Measurements from ENCODE around the gene PSMC6. TPM values are rescaled to one million over a fixed set of nuclear protein-coding genes. Genes with fewer than 3 reads are reported as not detected.

The PSMC6 gene
- total RNA-seq, 1 experiment from 2014 or later, result 83.0 TPM

- intact Hi-C loops (cut with micrococcal nuclease; ENCODE audit: unreplicated experiment), result no loop called here
- Histone ChIP-seq H3K9me2 (ENCODE audit: insufficient read depth) (no peaks in the 10 kb centered on the region), H3K4me2 (peak overlapping the region; percentile 96), H3K9me3 (ENCODE audit: insufficient read depth, low read depth) (no peaks in the 10 kb centered on the region), H3K27me3 (ENCODE audit: insufficient read depth, low read depth) (no peaks in the 10 kb centered on the region), H3K27ac (peak overlapping the region; percentile 84), H3K4me1 (replicated peaks; ENCODE audit: insufficient read depth) (peaks cover 43% of the 10 kb centered on the region), H2AFZ (peak overlapping the region; percentile 85), H3K36me3 (ENCODE audit: low read depth) (peaks cover 26% of the 10 kb centered on the region), H3K4me3 (peak overlapping the region; percentile 74), H4K20me1 (ENCODE audit: insufficient read depth) (0 out of 2 replicates have a peak, but pooled peaks cover 15% of the 10 kb centered on the region), H3F3A (ENCODE audit: insufficient read depth, low read depth) (peaks cover 20% of the 10 kb centered on the region), H3K79me2 (ENCODE audit: low read depth) (peaks cover 43% of the 10 kb centered on the region)
- TSS peak; percentile 95 for BruUV-seq (replicated peaks)
- TF ChIP-seq EZH2 (IDR thresholded peaks at IDR 0.05; ENCODE audit: low read depth), result no peak
- no peak for TF ChIP-seq CTCF (conservative IDR thresholded peaks at IDR 0.05)
- ChIA-PET CTCF (no interaction called here), POLR2A (ENCODE audit: unreplicated experiment) (interaction anchor here (0.5 to 0.6 kb wide), 2 partner anchors 21 to 626 kb away, joined by 3 to 5 read pairs; no protein-coding TSS in a partner anchor)
- no peak for DNase-seq
Observed at GRCh38 chr14:52706286-52706685, 714 bp upstream of the PSMC6 start.

GRCh38 chr14:52711666-52712065 is 4.7 kb downstream of the PSMC6 start:
- intact Hi-C loops (cut with micrococcal nuclease; ENCODE audit: unreplicated experiment), result no loop called here
- ChIA-PET POLR2A (ENCODE audit: unreplicated experiment) (no interaction called here), CTCF (no interaction called here)
- no peaks in the 10 kb centered on the region for H3K9me2 ChIP-seq (ENCODE audit: insufficient read depth)
- H2AFZ ChIP-seq, result no peak overlapping the region
- TF ChIP-seq CTCF (conservative IDR thresholded peaks at IDR 0.05) (no peak), EZH2 (IDR thresholded peaks at IDR 0.05; ENCODE audit: low read depth) (no peak)
- 0 out of 2 replicates have a peak, but pooled peaks cover 18% of the 10 kb centered on the region for H4K20me1 ChIP-seq (ENCODE audit: insufficient read depth)
- peaks cover 61% of the 10 kb centered on the region for H3K36me3 ChIP-seq (ENCODE audit: low read depth)
- H3K79me2 ChIP-seq (ENCODE audit: low read depth), result peaks cover 63% of the 10 kb centered on the region
- no peak overlapping the region for H3K4me3 ChIP-seq
- H3F3A ChIP-seq (ENCODE audit: insufficient read depth, low read depth), result peaks cover 3% of the 10 kb centered on the region; the same call in 1 of the 2 replicates
- no peak for DNase-seq
- H3K9me3 ChIP-seq (ENCODE audit: insufficient read depth, low read depth), result no peaks in the 10 kb centered on the region
- no peaks in the 10 kb centered on the region for H3K27me3 ChIP-seq (ENCODE audit: insufficient read depth, low read depth)
- no peak overlapping the region; the same call in 1 of the 2 replicates for H3K27ac ChIP-seq
- no TSS peak for BruUV-seq (replicated peaks)
- H3K4me2 ChIP-seq, result no peak overlapping the region
- peaks cover 12% of the 10 kb centered on the region for H3K4me1 ChIP-seq (replicated peaks; ENCODE audit: insufficient read depth)

GRCh38 chr14:52716155-52716554 is 9.2 kb downstream of the PSMC6 start:
- intact Hi-C loops (cut with micrococcal nuclease; ENCODE audit: unreplicated experiment), result no loop called here
- Histone ChIP-seq H2AFZ (no peak overlapping the region), H3K79me2 (ENCODE audit: low read depth) (peaks cover 21% of the 10 kb centered on the region), H4K20me1 (ENCODE audit: insufficient read depth) (0 out of 2 replicates have a peak, but pooled peaks cover 5% of the 10 kb centered on the region), H3K9me3 (ENCODE audit: insufficient read depth, low read depth) (no peaks in the 10 kb centered on the region), H3K27ac (no peak overlapping the region), H3K9me2 (ENCODE audit: insufficient read depth) (no peaks in the 10 kb centered on the region), H3K4me1 (replicated peaks; ENCODE audit: insufficient read depth) (no peaks in the 10 kb centered on the region), H3K27me3 (ENCODE audit: insufficient read depth, low read depth) (no peaks in the 10 kb centered on the region), H3K4me2 (no peak overlapping the region), H3F3A (ENCODE audit: insufficient read depth, low read depth) (peaks cover 12% of the 10 kb centered on the region), H3K4me3 (no peak overlapping the region), H3K36me3 (ENCODE audit: low read depth) (peaks cover 73% of the 10 kb centered on the region)
- TF ChIP-seq EZH2 (IDR thresholded peaks at IDR 0.05; ENCODE audit: low read depth), result no peak
- no peak for TF ChIP-seq CTCF (conservative IDR thresholded peaks at IDR 0.05)
- CTCF ChIA-PET, result no interaction called here
- DNase-seq, result no peak
- no TSS peak for BruUV-seq (replicated peaks)
- POLR2A ChIA-PET (ENCODE audit: unreplicated experiment), result interaction anchor here (0.8 kb wide), 1 partner anchor 9 kb away, joined by 13 read pairs; the partner anchor contains the start of gene PSMC6
